HG03439 (cell line): ENCODE data around the gene ZNF649.
"Not testable (repeated sequence)": the region's sequence is repeated elsewhere in the genome, so short reads cannot be mapped to it uniquely, and the experiment has no call there.

Experiments used
- ATAC-seq: cut with Tn5 transposase; IDR thresholded peaks from one replicate; pipeline ENCODE4 v1.9.1; 2021; ENCODE audit warnings: mild to moderate bottlenecking, moderate library complexity; ENCODE audit not compliant: unreplicated experiment

Gene ZNF649

GRCh38 chr19:51904331-51905165 is at the start of gene ZNF649:
Gene ZNF649, minus strand, starts transcription at chr19:51905017. Its CDS starts 4,910 bp downstream, at chr19:51900107.
- peak; percentile 96 for ATAC-seq

- ATAC-seq: no peak
Observed at GRCh38 chr19:51948975-51949374, 44.2 kb upstream of the ZNF649 start.

GRCh38 chr19:51946602-51947001 is 41.8 kb upstream of the ZNF649 start:
- ATAC-seq: no peak

GRCh38 chr19:51944798-51945552 is 40.2 kb upstream of the ZNF649 start:
- no peak for ATAC-seq

- ATAC-seq: no peak
Observed at GRCh38 chr19:51938936-51939335, 34.1 kb upstream of the ZNF649 start.

- no peak for ATAC-seq
Observed at GRCh38 chr19:51931921-51932320, 27.1 kb upstream of the ZNF649 start.

- ATAC-seq: no peak
Observed at GRCh38 chr19:51927859-51928258, 23.0 kb upstream of the ZNF649 start.

GRCh38 chr19:51926784-51927741 is 22.2 kb upstream of the ZNF649 start, which contains the start of gene ZNF613:
Gene ZNF613, plus strand, starts transcription at chr19:51927472. Its CDS starts 8,749 bp downstream, at chr19:51936221.
- peak; percentile 86 for ATAC-seq

GRCh38 chr19:51926426-51926783 is 21.6 kb upstream of the ZNF649 start:
- no peak for ATAC-seq

GRCh38 chr19:51921949-51922348 is 17.1 kb upstream of the ZNF649 start:
- ATAC-seq: no peak

- ATAC-seq: no peak
Observed at GRCh38 chr19:51919606-51920005, 14.8 kb upstream of the ZNF649 start.

GRCh38 chr19:51916167-51916566 is 11.3 kb upstream of the ZNF649 start:
- no peak for ATAC-seq

GRCh38 chr19:51915324-51915867 is 10.6 kb upstream of the ZNF649 start:
- no peak for ATAC-seq

GRCh38 chr19:51907981-51908380 is 3.2 kb upstream of the ZNF649 start:
- ATAC-seq: not testable (repeated sequence)

- not testable (repeated sequence) for ATAC-seq
Observed at GRCh38 chr19:51906108-51906507, 1.3 kb upstream of the ZNF649 start.

- not testable (repeated sequence) for ATAC-seq
Observed at GRCh38 chr19:51905639-51906038, 822 bp upstream of the ZNF649 start.

- ATAC-seq: peak; percentile 19
Observed at GRCh38 chr19:51905206-51905605, 389 bp upstream of the ZNF649 start.

GRCh38 chr19:51903192-51903591 is 1.6 kb downstream of the ZNF649 start:
- ATAC-seq: no peak

GRCh38 chr19:51901860-51902259 is 3.0 kb downstream of the ZNF649 start:
- ATAC-seq: no peak

GRCh38 chr19:51891193-51891747 is 13.5 kb downstream of the ZNF649 start:
- no peak for ATAC-seq
